Psoas muscle (tissue), 8 donors: ENCODE measurements around the gene PCSK2. TPM values are rescaled to one million over a fixed set of nuclear protein-coding genes. Genes with fewer than 3 reads are reported as not detected.

Source experiments
- ATAC-seq, 4 donors: fragments of 200-7000 bp; cut with Tn5 transposase; one replicate each; pipeline ENCODE4 v1.9.1; 2020; ENCODE audit warnings: moderate library complexity in 3 of 4, mild to moderate bottlenecking in 2 of 4
- DNase-seq, 2 donors: peaks; one replicate each; pipeline ENCODE4 v3.0.0-alpha.2; 2020
- H3K27ac ChIP-seq: fragments of 200-600 bp; one replicate; pipeline ENCODE4 v1.8.0; 2022
- H3K27me3 ChIP-seq, 3 donors: fragments of 200-600 bp in 1 of 3; one replicate each; pipeline versions ENCODE4 v1.6.1 to v1.8.0; 2013 to 2022; ENCODE audit warnings: low read length in 2 of 3, mild to moderate bottlenecking in 2 of 3, moderate library complexity in 1 of 3; ENCODE audit not compliant: insufficient read depth in 3 of 3
- H3K36me3 ChIP-seq, 2 donors: fragments of 200-600 bp in 1 of 2; one replicate each; pipeline versions ENCODE4 v1.6.1 to v1.8.0; 2013 to 2022; ENCODE audit warnings: low read depth in 1 of 2, mild to moderate bottlenecking in 1 of 2, moderate library complexity in 1 of 2; ENCODE audit not compliant: insufficient read depth in 1 of 2
- H3K4me1 ChIP-seq: fragments of 200-600 bp; one replicate; pipeline ENCODE4 v1.8.0; 2022
- H3K4me3 ChIP-seq: fragments of 200-600 bp; one replicate; pipeline ENCODE4 v1.8.0; 2022; ENCODE audit warnings: mild to moderate bottlenecking
- H3K9me3 ChIP-seq: fragments of 200-600 bp; one replicate; pipeline ENCODE4 v1.8.0; 2022
- WGBS, 3 donors: extraction: QIAGEN DNeasy Blood & Tissue Kit; methylation state at CpG; one replicate each; pipeline versions ENCODE4 v1.1.6 to v1.1.7; 2013; 5-methylcytosine and 5-hydroxymethylcytosine counted together
- intact Hi-C, 2 donors: fragments of 100-400 bp; cut with DNase I; formaldehyde crosslinking; loops; one replicate each; pipeline versions ENCODE4 v1.11.0 to v1.14.2; 2022
- polyA plus RNA-seq, 3 donors: library from polyadenylated mRNA; stranded (reverse); fragments of 200-250 nt; gene quantifications; one replicate each; pipeline ENCODE4 v1.2.3, GENCODE V29; 2013
- total RNA-seq, 4 donors: library from RNA; stranded (reverse); fragmentation: NEBNext Ultra II Directional in 2 of 4; extraction: Animal tissue kit (Norgen Biotek cat#: 25700) in 2 of 4; gene quantifications; one replicate each; pipeline versions ENCODE4 v1.2.1 to v1.2.4, GENCODE V29; 2021 to 2023
- TF ChIP-seq, protein P1 (sequence below): fragments of 200-600 bp; IDR thresholded peaks from one replicate; pipeline ENCODE4 v1.8.0; 2022; ENCODE audit warnings: antibody characterized with exemption
- donor health status: healthy with polysubstance abuse.
- donor health status: DM: no; HTN: no; CAD: no; lungs with moderate emphysema.
- donor health status: Bipolar disorder and iron deficiency.
- donor health status: healthy.
- donor health status: DM: yes; HTN: yes; CAD: no.
- donor health status: DM: no; HTN: no; CAD: no.
- donor health status: DM: no; HTN: no; CAD: no.
- donor health status: DM: yes; HTN: yes; CAD: no.

PCSK2 gene
- total and polyA plus RNA-seq, 7 donors: 0.01 to 0.26 (median 0.04) TPM; not detected in 3

DNA sequence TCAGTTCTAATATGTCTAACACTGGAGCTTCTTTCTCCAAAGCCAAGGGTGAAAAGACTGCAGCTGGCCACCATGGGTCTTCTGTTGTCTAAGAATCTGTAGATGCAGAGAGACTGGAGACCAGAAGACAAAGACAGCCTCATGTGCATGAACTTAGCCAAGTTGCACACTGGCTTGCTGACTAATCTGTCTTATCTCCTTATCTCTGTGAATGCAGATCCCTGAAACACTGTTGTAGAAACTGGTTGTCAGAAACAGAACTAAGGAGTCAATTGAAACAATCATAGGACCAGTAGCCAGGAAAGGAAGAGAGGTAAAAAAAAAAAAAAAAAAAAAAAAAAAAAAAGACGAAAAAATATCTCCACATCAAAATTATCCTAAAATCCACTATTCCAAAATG is 194.7 kb downstream of the PCSK2 start:
- 69 to 94% (median 91%) methylated on average over 1 of the region's 1 CpG for WGBS, 3 donors
- H3K27me3 ChIP-seq: peaks cover 0 to 8% (median 0%) of the 10 kb centered on the region in 3 donors
- H3K9me3 ChIP-seq: no peaks in the 10 kb centered on the region
- H3K4me3 ChIP-seq: no peak overlapping the region
- DNase-seq (no peak), ATAC-seq (no peak)
- intact Hi-C loops: no loop called here
- no peaks in the 10 kb centered on the region for H3K4me1 ChIP-seq
- H3K27ac ChIP-seq: no peak overlapping the region
- TF ChIP-seq, protein P1, sequence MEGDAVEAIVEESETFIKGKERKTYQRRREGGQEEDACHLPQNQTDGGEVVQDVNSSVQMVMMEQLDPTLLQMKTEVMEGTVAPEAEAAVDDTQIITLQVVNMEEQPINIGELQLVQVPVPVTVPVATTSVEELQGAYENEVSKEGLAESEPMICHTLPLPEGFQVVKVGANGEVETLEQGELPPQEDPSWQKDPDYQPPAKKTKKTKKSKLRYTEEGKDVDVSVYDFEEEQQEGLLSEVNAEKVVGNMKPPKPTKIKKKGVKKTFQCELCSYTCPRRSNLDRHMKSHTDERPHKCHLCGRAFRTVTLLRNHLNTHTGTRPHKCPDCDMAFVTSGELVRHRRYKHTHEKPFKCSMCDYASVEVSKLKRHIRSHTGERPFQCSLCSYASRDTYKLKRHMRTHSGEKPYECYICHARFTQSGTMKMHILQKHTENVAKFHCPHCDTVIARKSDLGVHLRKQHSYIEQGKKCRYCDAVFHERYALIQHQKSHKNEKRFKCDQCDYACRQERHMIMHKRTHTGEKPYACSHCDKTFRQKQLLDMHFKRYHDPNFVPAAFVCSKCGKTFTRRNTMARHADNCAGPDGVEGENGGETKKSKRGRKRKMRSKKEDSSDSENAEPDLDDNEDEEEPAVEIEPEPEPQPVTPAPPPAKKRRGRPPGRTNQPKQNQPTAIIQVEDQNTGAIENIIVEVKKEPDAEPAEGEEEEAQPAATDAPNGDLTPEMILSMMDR: no peak
- no peaks in the 10 kb centered on the region for H3K36me3 ChIP-seq

DNA sequence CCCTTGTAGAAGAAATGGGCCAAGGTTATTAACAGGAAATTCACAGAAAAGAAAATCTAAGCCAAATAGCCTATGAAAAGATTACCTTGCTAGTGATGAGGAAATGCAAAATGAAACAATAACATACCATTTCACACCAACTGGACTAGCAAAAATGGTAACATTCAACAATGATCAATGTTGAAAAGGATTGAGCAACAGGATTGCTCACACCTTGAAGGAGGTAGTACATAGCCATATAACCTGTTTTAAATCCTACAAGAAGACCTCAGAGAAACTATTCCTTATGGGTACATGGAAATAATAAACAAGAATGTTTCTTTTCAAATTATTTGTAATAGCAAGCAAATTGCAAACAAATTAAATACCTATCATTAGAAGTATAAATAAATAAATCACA is 196.9 kb downstream of the PCSK2 start:
- H3K27me3 ChIP-seq: peaks cover 0 to 8% (median 0%) of the 10 kb centered on the region in 3 donors
- intact Hi-C loops: no loop called here
- no peaks in the 10 kb centered on the region for H3K9me3 ChIP-seq
- no peak for ATAC-seq
- no peak for DNase-seq
- H3K36me3 ChIP-seq: no peaks in the 10 kb centered on the region
- no peak overlapping the region for H3K4me3 ChIP-seq
- H3K4me1 ChIP-seq: no peaks in the 10 kb centered on the region
- H3K27ac ChIP-seq: no peak overlapping the region
- TF ChIP-seq, protein P1: no peak

DNA sequence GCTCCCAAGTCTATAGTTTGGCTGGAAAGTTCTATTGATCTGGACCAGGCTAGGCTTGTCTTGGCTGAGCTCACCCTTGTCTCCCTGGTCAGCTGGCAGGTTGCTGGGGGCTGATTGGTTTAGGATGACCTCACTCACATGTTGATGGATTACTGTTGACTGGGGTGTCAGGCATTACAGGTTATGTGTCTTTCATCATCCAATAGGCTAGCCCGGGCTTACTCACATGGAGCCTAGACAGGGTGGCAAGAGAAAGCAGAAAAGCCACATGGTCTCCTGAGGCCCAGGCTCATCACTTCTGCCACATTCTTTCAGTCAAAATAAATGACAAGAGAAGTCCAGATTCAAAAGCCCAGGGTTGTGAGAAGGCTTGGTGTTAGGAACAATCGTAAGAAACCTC is 200.8 kb downstream of the PCSK2 start:
- TF ChIP-seq, protein P1: no peak
- DNase-seq (no peak), ATAC-seq (no peak)
- Histone ChIP-seq H3K27ac (no peak overlapping the region), H3K4me3 (no peak overlapping the region), H3K9me3 (no peaks in the 10 kb centered on the region), H3K36me3 (no peaks in the 10 kb centered on the region), H3K27me3 (peaks cover 0 to 6% (median 0%) of the 10 kb centered on the region in 3 donors), H3K4me1 (no peaks in the 10 kb centered on the region)
- WGBS, 3 donors: 78 to 89% (median 83%) methylated on average over 2 of the region's 2 CpGs
- intact Hi-C loops: no loop called here

DNA sequence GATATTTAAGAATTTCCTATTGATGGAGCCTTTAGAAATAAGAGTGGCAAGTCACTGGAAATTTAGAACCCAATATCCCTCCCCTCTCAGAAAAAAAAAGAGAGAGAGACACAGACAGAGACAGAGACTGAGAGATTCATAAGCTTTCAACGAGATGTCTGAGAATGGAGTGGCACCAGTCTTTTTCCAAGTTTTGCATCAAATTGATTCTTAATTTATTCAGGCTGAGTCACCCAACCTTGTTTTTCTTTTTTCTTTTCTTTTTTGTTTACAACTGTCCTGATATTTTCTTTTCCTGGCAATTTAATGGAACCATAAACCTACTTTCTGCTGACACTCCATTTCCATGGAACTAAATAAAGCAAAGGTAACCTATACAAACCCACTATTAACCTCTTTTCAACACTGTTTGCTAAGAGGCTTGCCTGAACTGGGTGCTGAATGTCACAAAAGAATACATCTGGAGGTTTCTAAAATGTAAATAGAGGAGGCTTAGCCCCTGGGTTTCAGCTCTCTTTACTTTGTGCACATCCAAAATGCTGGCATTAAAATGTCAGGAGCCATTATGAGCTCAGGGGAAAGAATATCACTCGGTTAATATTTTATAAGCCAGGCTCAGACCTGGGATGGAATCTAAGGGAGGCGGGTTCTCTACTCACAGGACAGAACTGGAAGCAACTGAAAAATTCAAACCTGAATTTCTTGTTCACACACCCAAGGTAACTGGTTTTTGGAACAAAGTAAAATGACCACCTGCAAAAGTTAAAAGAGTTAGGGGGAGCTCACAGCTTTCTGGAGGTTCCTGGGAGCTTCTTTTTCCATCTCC is 203.5 kb downstream of the PCSK2 start:
- H3K4me1 ChIP-seq: no peaks in the 10 kb centered on the region
- no peak overlapping the region for H3K27ac ChIP-seq
- H3K9me3 ChIP-seq: no peaks in the 10 kb centered on the region
- ATAC-seq: no peak
- TF ChIP-seq, protein P1: no peak
- no peaks in the 10 kb centered on the region for H3K36me3 ChIP-seq
- no peak overlapping the region for H3K4me3 ChIP-seq
- 71 to 77% (median 71%) methylated on average over 3 of the region's 3 CpGs for WGBS, 3 donors
- intact Hi-C loops: no loop called here
- DNase-seq: no peak
- peaks cover 0 to 8% (median 0%) of the 10 kb centered on the region in 3 donors for H3K27me3 ChIP-seq
